OCI-LY1 (cell line): ENCODE data around the gene CRBN.

Experiments used
- H2AFZ ChIP-seq: fragments of 200-600 bp; sonication (generic), shearing (Covaris generic); 2 replicates; pipeline ENCODE4 v1.6.0; 2014; ENCODE audit warnings: antibody characterized with exemption, mild to moderate bottlenecking, low read length
- H3F3A ChIP-seq: fragments of 200-600 bp; sonication (generic), shearing (Covaris generic); 2 replicates; pipeline ENCODE4 v1.6.0; 2014; ENCODE audit warnings: mild to moderate bottlenecking, antibody characterized with exemption, low read length, moderate library complexity; ENCODE audit not compliant: insufficient read depth
- H3K27ac ChIP-seq: fragments of 200-600 bp; sonication (generic); 2 replicates; pipeline ENCODE4 v1.5.1; 2014; ENCODE audit warnings: low read length, mixed run types, mild to moderate bottlenecking, low read depth; ENCODE audit not compliant: poor library complexity, severe bottlenecking
- H3K27me3 ChIP-seq: fragments of 200-600 bp; sonication (generic); 2 replicates; pipeline ENCODE4 v1.6.0; 2014; ENCODE audit warnings: antibody characterized with exemption, mild to moderate bottlenecking, low read length, moderate library complexity; ENCODE audit not compliant: insufficient read depth
- H3K36me3 ChIP-seq: fragments of 200-600 bp; sonication (generic); 2 replicates; pipeline ENCODE4 v1.6.1; 2014; ENCODE audit warnings: mild to moderate bottlenecking, antibody characterized with exemption, low read length, moderate library complexity, mixed read lengths; ENCODE audit not compliant: insufficient read depth
- H3K4me1 ChIP-seq: fragments of 200-600 bp; sonication (generic); 2 replicates; pipeline ENCODE4 v1.5.1; 2014; ENCODE audit warnings: mild to moderate bottlenecking, low read length, moderate library complexity; ENCODE audit not compliant: insufficient read depth, severe bottlenecking
- H3K4me2 ChIP-seq: fragments of 200-600 bp; sonication (generic), shearing (Covaris generic); 2 replicates; pipeline ENCODE4 v1.6.1; 2014; ENCODE audit warnings: low read length
- H3K4me3 ChIP-seq: fragments of 200-600 bp; sonication (generic); 2 replicates; pipeline ENCODE4 v1.5.1; 2014; ENCODE audit warnings: low read length, low read depth, mild to moderate bottlenecking, mixed read lengths; ENCODE audit not compliant: poor library complexity, severe bottlenecking
- H3K79me2 ChIP-seq: fragments of 200-600 bp; shearing (Covaris generic); 2 replicates; pipeline ENCODE4 v1.6.1; 2016; ENCODE audit warnings: mixed run types, low read length, mixed read lengths; ENCODE audit not compliant: insufficient read depth
- H3K9ac ChIP-seq: fragments of 200-600 bp; sonication (generic), shearing (Covaris generic); 2 replicates; pipeline ENCODE4 v1.6.1; 2014; ENCODE audit warnings: mild to moderate bottlenecking, low read length, mixed read lengths
- H3K9me2 ChIP-seq: fragments of 200-600 bp; sonication (generic), shearing (Covaris generic); 2 replicates; pipeline ENCODE4 v1.6.1; 2014; ENCODE audit warnings: low read depth, mild to moderate bottlenecking, low read length, mixed read lengths
- H3K9me3 ChIP-seq: fragments of 200-600 bp; shearing (Covaris generic); 2 replicates; pipeline ENCODE4 v1.6.1; 2014; ENCODE audit warnings: low read length, mixed read lengths
- H4K20me1 ChIP-seq: fragments of 200-600 bp; sonication (generic), shearing (Covaris generic); 2 replicates; pipeline ENCODE4 v1.6.0; 2016; ENCODE audit warnings: mild to moderate bottlenecking, low read length; ENCODE audit not compliant: insufficient read depth
- CTCF ChIP-seq: fragments of 200-600 bp; sonication (generic), shearing (Covaris generic); IDR thresholded peaks from 2 replicates; pipeline ENCODE4 v1.5.1; 2017; ENCODE audit warnings: mild to moderate bottlenecking, antibody characterized with exemption, low read length, moderate library complexity, mixed read lengths
- EZH2 ChIP-seq: fragments of 200-600 bp; sonication (generic), shearing (Covaris generic); IDR thresholded peaks from 2 replicates; pipeline ENCODE4 v1.8.0; 2017; ENCODE audit warnings: borderline replicate concordance, mixed run types, mild to moderate bottlenecking, antibody characterized with exemption, low read length, moderate library complexity, mixed read lengths

Gene CRBN

DNA sequence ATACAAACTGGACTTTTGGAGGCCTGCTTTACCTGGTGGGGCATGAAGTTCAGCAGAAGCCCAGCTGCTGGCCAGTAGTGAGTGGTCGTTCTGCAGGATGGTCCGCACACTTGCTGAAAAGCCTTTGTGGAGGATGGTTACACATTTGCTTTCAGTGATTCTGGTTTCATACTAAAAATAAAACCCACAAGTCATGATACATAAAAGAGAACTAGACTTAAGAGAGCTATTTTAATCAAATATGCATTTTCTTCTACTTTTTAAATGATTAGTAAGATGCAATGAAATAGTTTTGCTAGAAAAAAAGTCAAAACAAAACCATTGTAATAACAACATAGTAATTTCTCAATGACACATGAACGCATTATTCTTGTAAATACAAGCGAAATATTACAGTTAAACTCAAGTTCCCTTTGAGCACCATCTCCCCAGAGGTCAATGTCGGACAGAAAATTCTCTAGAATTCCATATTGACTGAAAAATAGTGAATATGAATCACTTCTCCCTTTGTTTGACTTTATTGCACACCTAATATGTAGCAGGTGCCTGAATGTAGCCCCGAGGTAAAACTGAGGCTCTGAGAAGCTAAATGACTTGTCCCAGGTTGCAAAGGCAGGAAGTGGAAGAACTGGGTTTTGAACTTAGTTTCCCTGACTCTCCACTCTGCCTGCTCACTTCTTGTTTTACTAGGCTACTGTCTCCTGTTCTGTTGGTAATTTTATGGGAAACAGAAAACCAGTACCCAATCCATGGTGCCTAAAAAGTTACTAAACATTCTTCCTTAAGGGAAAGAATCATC lies 77.6 kb downstream of the CRBN start:
- Histone ChIP-seq H3K4me2 (no peak overlapping the region), H3F3A (no peaks in the 10 kb centered on the region), H4K20me1 (no peaks in the 10 kb centered on the region), H3K9me3 (no peaks in the 10 kb centered on the region), H3K79me2 (no peaks in the 10 kb centered on the region), H3K4me1 (no peaks in the 10 kb centered on the region), H3K9ac (no peak overlapping the region), H3K27me3 (peaks cover 2% of the 10 kb centered on the region; the same call in 1 of the 2 replicates), H3K9me2 (no peaks in the 10 kb centered on the region), H3K4me3 (no peak overlapping the region), H2AFZ (no peak overlapping the region), H3K27ac (no peak overlapping the region), H3K36me3 (no peaks in the 10 kb centered on the region)
- no peak for TF ChIP-seq CTCF
- TF ChIP-seq EZH2 = no peak
